Measurements from ENCODE around the gene MTHFD2L.

The MTHFD2L gene

DNA sequence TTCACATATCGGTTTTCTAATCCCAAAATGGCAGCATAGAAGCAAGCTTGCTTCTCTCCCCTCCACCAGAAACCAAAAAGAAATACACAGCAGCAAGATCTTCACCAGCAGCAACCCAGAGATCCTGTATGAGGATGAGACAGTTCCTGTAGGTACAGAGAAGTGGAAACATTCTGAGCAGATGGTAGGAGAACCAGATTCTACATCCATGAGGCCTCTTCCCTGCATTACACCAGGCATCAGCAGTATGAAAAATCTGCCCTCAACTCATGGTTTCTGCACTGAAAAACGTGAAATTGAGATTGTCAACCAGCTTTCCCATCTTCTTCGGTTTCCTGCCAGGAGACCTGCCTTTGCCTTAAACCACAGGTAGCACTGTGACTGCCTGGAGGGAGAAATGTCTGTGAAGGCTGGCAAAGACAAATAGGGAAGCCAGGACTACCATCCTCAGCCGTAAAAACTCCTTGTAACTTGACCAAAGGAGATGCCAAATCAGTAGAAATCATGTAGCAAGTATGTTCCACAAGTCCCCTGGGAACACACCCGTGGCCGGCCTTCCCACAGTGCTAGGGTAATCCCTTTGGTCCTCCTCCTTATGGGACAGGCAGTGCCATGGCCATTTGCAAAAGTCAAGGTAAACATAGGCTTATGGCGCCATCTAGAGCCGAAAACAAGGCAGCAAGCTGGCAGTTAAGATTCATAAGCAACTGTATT, 24.0 kb upstream of the MTHFD2L start:
- peak; percentile 56 for DNase-seq

DNA sequence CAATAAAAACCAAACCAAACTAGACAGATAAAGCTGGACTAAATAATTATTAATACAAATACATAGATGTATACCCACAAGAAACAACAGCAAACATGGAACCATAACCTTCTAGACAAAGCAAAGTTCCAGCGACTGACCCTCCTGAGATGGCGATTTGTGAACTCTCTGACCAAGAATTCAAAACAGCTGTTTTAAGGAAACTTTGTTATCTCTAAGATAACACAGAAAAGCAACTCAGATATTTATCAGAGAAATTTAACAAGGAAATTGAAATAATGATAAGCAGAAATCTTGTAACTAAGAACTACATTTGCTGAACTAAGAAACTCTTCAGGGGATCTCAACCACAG, 23.4 kb upstream of the MTHFD2L start:
- DNase-seq, result no peak

DNA sequence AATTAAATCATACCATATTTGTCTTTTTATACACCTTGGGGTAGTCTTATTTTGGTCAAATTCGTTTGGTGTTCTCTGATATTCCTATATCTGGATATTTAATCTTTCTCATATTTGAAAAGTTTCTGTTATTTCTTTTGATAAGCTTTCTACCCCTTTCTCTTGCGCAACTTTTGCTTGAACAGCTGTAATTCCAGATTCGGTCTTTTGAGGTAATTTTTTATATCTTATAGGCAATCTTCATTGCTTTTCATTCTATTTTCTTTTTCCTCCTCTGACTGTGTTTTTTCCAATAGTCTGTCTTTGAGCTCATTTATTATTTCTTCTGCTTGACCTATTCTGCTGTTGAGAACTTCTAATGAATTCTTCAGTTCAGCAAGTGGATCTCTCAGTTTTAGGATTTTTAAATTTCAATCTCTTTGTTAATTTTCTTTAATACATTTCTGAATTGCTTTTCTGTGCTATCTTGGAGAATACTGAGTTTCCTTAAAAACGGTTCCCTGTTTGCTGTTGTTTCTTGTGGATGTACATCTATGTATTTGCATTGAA, 11.3 kb upstream of the MTHFD2L start:
- no peak for DNase-seq

DNA sequence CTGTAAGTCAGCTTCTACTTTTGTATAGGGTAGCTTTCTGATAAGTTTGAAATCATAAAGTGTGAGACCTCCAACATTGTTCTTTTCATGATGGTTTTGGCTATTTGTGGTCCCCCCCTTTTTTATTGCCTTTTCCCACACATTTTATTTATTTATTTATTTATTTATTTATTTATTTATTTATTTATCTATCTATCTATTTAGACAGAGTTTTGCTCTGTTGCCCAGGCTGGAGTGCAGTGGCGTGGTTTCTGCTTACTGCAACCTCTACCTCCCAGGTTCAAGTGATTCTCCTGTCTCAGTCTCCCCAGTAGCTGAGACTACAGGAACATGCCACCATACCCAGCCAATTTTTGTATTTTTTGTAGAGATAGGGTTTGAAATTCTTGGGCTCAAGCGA, 9.7 kb upstream of the MTHFD2L start:
- DNase-seq, result no peak

DNA sequence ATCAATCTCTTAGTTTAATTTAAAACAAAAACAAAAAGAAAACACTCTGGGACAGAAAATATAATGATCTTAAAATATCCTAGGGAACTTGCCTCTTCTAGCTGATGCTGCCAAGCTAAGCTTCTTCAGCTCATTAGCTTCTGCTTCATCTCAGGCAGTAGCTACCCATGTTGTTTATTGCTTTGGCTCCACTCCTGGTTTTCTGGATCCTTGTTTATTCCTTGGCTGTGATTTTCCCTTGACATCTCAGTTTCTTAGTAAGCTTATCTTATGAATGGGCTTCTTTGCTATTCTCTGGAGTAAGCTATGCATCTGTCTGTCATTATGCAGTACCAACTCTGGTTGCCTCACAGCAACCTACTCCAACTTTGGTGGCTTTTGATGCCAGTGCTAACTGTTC, 5.1 kb upstream of the MTHFD2L start:
- no peak for DNase-seq

DNA sequence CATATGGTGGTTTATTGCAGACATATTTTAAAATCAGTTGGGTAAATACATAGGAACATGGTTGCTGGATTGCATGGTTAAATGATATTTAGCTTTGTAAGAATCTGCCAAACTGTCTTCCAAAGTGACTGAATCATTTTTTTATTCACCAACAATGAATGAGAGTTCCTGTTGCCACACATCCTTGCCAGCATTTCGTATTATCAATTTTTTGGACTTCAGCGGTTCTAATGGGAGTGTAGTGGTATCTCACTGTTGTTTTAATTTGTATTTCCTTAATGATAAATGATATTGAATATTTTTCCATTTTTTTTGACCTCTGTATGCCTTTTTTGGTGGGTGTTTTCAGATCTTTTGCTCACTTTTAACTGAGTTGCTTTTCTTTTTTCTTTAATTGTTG, 1.4 kb upstream of the MTHFD2L start:
- DNase-seq, result no peak

DNA sequence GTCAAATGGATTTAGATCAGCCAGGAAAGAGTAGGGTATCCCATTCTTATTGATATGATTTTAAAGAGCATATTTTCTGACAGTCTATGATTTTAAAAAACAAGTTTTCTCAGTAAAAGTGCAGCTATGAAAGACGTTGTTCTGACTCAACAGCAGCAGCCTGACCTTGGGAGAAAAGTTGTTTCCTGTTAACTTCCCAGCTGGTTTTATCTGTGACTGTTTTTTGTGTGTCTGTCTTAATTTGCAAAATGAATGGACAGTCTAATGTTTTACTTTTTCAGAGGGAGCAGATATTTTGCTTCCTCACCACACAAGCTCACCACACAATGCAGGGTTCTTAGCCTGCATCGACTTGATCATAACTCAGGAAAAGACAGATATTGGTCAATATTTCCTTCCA, 764 bp upstream of the MTHFD2L start:
- no peak for DNase-seq

DNA sequence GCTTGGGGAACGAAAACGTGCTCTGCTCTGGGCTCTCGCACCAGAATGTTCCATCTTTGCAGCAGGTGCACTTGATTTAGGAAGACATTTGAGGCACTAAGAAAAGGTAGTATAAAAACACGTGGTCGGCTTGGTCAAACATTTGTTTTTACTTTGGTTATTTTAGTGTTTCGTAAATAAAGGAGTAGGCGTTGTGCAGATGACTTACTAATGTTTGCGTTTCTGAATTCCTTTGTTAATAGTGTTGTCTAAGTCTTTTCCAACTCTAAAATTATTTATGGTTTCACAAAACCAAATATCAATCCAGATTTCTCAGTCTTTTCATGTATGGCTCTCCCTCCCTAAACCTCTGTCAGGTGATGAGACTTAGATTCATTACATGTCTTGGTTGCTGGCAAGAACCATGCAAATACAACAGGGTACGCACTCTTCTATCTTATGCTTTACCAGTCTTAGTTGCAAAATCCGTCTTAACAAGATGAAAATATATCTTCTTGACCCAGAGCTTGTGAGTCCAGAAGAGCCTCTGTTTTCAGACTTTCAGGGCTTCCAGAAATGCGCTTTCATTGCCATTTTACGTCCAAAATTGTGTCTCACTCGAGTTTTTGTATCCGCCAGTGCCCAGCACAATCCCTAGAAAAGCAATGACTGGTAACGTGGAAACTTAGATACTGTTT, 686 bp downstream of the MTHFD2L start:
- DNase-seq, result peak; percentile 15

DNA sequence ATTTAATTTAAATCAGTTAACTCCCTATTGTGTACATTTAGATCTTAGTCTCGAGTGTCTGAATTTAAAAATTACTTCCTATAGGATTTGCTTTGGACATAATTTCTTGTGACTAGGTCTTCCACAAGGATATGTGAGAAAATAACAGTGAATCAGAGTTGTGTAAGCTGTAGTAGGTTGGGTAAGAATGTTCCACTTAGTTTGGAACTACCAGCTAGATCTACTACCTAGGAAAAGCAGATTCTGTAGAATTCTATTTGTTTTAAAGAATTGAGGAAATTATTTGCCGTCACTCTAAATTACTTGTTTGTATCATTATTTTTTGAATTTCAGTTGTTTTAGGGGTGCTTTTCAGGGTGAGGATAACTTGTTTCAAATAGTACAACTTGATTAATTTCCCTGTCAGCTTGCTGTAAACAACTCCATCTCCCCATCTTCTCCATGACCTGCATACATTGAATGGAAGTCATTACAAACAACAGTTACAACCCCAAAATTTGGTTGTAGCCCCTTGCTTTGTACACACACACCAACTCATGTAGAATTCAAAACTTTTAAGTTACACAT, 1.3 kb downstream of the MTHFD2L start:
- no peak for DNase-seq

DNA sequence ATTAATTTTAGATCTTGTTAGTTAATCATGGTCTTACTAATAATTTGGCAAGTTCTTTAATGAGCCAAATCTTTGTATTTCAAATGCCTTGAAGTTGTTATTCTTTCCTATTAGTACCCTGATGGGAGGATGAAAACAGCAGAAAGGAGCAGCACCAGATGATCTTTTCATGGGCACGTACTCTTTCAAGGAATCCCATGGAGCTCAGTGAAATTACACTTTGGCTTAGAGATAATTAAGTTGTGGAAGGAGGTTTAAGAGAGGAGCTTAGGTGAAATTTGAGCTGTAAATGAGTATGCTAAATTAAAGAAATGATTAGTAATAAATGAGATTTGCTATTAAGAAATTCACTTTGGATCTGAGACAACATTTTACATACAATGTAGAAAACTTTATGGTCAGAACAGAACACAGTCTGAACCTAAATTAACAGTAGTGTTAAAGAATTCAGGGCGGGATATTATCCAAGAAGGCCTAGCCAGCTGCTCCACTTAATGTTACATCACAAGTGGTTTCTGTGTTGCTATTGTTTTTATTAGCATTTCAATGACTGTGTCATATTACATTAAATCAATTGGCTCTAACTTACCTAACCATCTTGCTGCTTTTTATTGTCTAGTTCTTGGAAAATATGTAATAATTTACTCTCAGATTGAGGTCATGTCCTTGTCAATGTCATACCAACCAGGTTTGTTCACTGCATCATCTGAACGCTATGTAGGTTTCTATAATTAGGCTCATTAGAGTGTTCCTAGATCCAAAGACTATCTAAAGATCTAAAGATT, 3.9 kb downstream of the MTHFD2L start:
- DNase-seq, result no peak

DNA sequence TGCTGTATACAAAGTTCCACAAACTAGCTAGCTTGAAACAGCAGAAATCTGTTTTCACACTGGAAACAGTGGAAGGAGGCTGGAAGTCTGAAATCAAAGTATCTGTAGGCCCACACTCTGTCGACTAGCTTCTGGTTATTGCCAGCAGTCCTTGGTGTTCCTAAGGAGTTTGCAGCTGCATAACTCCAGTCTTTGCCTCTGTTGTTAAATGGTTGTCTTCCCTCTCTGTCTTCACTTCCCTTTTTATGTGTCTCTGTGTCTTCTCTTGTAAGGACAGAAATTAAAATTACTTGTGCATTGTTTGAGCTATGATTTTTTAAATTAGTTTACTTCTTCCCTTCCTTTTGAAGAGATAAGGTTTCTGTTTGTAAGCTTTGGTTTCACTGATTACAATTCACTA, 8.2 kb downstream of the MTHFD2L start:
- no peak for DNase-seq

DNA sequence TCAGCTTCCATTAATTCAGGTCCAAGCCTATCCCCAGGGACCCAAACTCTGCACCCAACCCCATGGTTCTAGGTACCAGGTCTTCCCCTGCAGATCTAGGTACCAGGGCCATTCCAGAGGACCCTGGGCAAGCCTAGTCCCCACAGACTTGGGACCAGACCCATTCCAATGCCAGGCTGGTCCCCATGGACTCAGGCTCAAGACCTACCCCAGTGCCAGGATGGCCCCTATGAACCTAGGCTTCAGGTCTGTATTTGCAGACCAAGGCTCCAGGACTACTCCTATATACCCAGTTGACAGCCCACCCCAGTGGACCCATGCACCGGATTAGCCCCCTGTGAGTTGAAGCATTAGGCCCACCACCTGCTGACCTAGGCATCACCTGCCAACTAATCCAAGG, 8.9 kb downstream of the MTHFD2L start:
- no peak for DNase-seq

DNA sequence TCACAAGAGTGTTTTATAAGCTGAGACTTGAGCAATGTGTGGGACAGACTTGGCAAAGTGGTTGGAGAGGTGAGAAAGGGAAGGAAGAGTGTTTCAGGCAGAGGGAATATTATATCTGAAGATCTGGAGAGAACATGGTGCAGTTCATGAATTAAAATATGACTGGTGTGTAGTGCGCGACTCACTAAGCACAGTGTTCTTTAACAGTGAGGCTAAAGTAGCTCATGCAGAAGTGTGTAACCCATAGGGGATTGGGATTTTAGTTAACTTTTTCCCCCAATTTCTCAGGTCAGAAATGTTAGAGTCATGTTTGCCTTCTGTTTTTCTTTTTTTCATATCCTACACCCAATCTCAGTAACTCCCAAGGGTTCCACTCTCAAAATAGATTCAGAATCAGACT, 9.7 kb downstream of the MTHFD2L start:
- no peak for DNase-seq

DNA sequence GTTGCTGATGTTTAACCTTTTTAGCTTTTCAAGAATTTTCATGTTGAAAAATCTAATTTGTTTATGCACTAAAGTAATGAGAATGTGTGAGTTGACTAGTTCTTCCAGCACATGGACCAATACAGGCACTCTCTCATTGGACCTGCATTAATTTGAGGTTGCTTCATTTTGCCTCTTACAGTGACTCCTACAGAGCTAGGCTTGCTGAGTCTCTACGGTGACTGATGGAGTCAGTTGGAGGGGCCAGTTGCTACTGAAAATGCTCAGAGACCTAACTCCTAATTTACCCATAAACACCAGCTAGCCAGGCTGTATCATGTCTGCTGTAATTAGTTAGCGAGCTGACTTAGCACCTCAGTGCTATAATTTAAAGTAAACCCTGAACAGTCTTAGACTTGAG, 10.9 kb downstream of the MTHFD2L start:
- DNase-seq, result no peak

DNA sequence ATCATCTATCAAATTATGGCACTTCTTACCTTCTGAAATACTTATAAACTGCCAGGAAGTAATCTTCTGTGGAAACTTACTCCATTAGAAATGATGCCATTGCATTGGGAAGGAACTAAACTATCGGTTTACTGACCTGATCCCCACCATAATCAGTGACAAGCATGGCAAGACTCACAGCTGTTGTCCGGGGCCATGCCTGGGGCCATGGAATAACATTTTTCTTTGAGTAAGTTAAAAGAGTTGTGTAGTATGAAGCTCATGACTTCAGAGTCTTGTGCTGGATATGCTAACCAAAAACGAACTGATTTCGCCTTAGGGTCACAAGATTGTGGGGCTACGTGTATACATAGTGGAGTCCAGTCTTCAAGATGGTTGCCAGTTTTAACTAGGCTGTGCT, 15.4 kb downstream of the MTHFD2L start:
- no peak for DNase-seq

DNA sequence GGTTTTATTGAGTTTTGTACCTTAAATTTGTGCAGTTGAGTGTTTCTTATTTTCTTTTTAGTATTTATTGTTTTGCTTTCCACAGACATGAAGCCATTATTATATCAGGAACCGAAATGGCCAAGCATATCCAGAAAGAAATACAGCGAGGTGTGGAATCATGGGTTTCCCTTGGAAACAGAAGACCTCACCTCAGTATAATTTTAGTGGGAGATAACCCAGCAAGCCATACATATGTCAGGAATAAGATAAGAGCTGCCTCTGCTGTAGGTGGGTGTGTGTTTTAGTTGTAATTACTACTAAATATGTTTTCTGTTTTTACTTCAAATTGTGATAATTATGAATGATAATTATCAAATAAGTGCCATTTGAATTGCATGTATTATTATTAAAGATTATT, 16.5 kb downstream of the MTHFD2L start:
- DNase-seq, result no peak

DNA sequence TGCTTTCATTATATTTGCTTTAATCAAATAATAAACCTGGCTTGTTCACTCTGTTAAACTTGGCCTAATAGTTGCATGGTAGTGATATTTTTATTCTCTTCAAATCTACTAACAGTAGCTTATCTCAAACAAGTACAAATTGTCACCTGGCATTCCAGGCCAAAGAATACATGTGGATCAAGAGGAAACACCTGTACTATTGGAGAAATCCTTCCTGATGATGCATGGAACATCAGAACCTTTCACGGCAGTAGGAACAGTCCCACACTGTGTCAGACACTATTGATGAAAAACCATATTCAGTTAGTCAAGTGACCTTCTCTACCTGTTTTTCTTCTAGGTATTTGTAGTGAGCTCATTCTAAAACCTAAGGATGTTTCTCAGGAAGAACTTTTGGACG, 17.0 kb downstream of the MTHFD2L start:
- no peak for DNase-seq

DNA sequence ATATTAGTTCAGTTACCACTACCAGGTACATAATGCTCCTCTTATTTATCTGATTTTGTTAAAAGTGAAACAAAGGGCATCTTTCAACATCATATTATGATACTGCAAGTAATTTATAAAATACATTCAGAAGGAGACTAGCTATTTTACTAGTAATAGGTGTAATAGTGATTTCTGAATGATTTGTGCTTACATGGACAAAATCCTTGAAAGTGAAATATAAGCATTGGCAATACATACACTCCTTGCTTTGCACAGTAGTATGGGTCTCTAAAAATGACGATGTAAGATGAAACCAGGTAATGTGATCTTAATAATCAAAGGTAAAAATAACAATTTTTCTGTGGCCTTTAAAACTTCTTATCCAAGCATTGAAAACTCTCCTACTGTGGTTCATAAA, 17.5 kb downstream of the MTHFD2L start:
- DNase-seq, result no peak

DNA sequence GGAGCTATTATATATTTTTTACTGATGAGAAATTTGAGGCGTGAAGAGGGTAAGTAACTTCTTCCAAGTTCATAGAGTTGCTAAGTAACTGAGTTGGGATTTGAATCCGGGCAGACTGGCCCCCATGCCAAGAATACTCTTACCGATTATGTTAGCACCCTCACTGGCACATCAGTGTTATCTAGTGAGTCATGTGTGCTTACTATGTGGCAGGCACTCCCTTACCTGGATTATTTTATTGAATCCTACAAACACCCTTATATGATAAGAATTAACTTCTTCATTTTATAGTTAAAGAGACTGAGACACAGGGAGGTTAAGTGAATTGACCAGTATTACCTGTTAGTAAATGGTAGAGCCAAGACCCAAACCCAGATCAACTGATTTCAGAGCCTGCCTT, 20.9 kb downstream of the MTHFD2L start:
- no peak for DNase-seq

DNA sequence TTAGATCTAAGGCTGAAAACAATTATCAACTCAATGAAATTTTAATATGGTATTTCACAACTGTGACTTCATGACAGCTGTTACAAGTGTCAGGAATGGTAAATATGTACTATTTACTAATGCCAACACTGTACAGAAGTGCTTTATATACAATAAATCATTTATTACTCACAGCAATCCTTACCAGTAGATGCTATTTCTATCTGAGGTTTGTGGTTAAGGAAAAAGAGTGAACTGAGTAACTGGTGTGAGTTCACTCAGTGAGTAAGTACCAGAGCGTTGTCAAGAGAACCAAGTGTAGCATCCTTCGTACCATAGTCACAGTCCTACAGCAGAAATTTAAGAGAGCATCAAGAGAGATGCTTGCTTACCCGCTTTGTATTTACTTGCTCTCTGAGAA, 23.3 kb downstream of the MTHFD2L start:
- no peak for DNase-seq

DNA sequence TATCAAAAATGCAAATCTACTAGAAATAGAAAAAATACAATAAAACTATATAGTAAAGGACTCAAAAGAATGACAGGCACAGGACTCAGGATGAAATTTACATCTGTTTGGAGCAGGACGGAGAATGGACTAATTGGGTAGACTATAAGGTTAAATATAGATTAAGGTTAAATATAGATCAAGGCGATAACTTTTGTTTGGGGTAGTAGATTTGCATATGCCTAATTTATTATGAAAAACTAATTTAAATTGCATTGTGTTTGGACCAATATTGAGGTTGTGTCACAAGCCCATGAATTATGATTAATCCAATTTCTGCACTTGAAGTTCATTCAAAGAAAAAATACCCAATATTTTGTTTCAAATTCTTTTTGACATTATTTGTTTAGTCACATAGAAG, 31.0 kb downstream of the MTHFD2L start:
- no peak for DNase-seq

DNA sequence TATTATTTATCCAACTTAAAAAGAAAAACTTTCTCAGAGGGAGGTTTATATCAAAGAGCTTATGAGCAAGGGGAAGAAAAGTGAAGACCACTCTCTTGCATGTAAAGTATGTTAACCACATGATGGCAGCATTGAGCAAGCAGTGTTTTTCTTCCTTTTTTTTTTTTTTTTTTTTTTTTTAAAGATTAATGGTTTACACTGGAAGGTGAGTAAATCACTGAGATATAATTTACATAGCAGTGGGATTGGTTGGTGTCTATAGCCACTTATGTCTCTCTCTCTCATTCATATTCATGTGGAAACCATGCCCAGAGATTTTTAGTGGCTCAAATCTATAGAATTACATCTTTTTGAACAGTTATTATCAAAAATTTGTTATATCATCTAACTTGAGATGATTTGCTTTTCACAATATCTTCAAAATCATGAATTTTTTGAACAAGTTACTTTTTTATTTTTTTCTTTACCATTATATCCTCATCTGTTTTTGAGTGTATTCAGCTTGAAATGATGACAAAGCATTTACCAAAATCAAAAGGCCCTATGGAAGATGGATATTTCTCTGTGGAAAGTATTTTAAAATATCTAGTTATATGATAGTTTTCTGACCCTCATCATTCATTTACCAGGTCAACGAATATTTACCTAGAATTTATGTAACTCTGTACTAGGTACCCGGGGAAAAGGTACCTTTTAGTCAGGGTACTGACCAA, 31.6 kb downstream of the MTHFD2L start:
- peak; percentile 63 for DNase-seq

DNA sequence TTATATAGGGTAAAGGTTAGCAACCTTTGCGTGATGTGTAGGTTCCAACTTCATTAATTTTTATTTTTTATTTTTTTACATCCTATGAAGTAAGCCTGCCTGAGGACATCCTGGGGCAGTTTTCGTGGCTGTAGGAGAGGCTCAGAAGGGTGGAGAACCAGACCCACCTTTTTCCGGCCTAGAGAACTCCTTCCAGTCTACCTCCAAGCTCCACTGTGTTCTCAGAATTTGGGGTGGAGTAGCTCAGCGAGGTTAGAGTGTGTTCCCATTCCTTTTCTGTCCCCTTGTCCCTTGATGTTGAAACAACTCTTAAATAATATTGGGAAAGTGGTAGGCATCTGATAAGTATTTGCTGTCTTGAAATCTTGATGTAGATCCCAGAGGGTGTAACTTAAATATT, 32.4 kb downstream of the MTHFD2L start:
- no peak for DNase-seq

Measured in NCI-H146 (cell line).